MCF 10A (cell line): ENCODE data around the gene PIAS3. TPM values are rescaled to one million over a fixed set of nuclear protein-coding genes. Genes with fewer than 3 reads are reported as not detected.
"Not testable (repeated sequence)": the region's sequence is repeated elsewhere in the genome, so short reads cannot be mapped to it uniquely, and the experiment has no call there.

Experiments
- BruUV-seq: library from RNA; stranded (reverse); fragments of 400-500 nt; replicated peaks from 2 replicates; lab custom pipeline; 2021; lab: Mats Ljungman, UMichigan
- CTCF ChIA-PET: fragments of 300-600 bp; sonication (Branson Sonifier 250); formaldehyde crosslinking; extraction: SDS; loops from one replicate; lab custom pipeline; 2021; ENCODE audit warnings: antibody characterized with exemption, inconsistent platforms; lab: Yijun Ruan, JAX
- POLR2A ChIA-PET: fragments of 300-600, 350-650 bp; sonication (Branson Sonifier 250); formaldehyde crosslinking; extraction: SDS; loops from one replicate; lab custom pipeline; 2020; ENCODE audit warnings: antibody characterized with exemption, inconsistent platforms; lab: Yijun Ruan, JAX
- DNase-seq: peaks from one replicate; pipeline ENCODE4 v3.0.0-alpha.2; 2018; ENCODE audit not compliant: unreplicated experiment
- H3K27ac Mint-ChIP-seq: one replicate; pipeline ENCODE4 v1.8.0; 2022; ENCODE audit warnings: mild to moderate bottlenecking, low read depth, mixed read lengths; ENCODE audit not compliant: unreplicated experiment
- H3K27me3 Mint-ChIP-seq: one replicate; pipeline ENCODE4 v1.8.0; 2022; ENCODE audit warnings: mixed read lengths; ENCODE audit not compliant: insufficient read depth, unreplicated experiment
- H3K36me3 Mint-ChIP-seq: one replicate; pipeline ENCODE4 v1.8.0; 2022; ENCODE audit warnings: mild to moderate bottlenecking, moderate library complexity, mixed read lengths; ENCODE audit not compliant: insufficient read depth, unreplicated experiment
- H3K4me1 Mint-ChIP-seq: one replicate; pipeline ENCODE4 v1.8.0; 2022; ENCODE audit warnings: mixed read lengths; ENCODE audit not compliant: insufficient read depth, unreplicated experiment
- H3K4me3 Mint-ChIP-seq: one replicate; pipeline ENCODE4 v1.8.0; 2022; ENCODE audit warnings: mild to moderate bottlenecking, moderate library complexity, mixed read lengths; ENCODE audit not compliant: unreplicated experiment
- H3K9me3 Mint-ChIP-seq: one replicate; pipeline ENCODE4 v1.8.0; 2022; ENCODE audit warnings: mixed read lengths; ENCODE audit not compliant: unreplicated experiment
- CTCF ChIP-seq: fragments of 200-600 bp; IDR thresholded peaks from one replicate; pipeline ENCODE4 v1.8.0; 2022; ENCODE audit warnings: antibody characterized with exemption, mild to moderate bottlenecking; ENCODE audit not compliant: unreplicated experiment
- intact Hi-C: fragments of 100-400 bp; cut with micrococcal nuclease; formaldehyde crosslinking; loops from 2 replicates; pipeline ENCODE4 v1.14.1; 2022
- total RNA-seq: library from RNA; stranded (reverse); gene quantifications from 2 replicates; pipeline ENCODE4 v1.2.3, GENCODE V29; 2022

Gene PIAS3
- total RNA-seq, 1 experiment from 2014 or later, result 34.3 TPM

- POLR2A ChIA-PET, result interaction anchor here (1.4 to 2.4 kb wide), 2 partner anchors 13 to 21 kb away, joined by 5 to 7 read pairs; partner anchors contain the start of genes PIAS3, POLR3C and RNF115
- CTCF ChIA-PET, result interaction anchor here (1.1 to 14.2 kb wide), 5 partner anchors 8 to 21 kb away, joined by 3 to 242 read pairs (median 4); partner anchors contain the start of genes NUDT17, PIAS3 and RNF115
These were observed 21.2 kb downstream of the PIAS3 start for GRCh38 chr1:145837656-145838055.

GRCh38 chr1:145830810-145831209, 28.1 kb downstream of the PIAS3 start:
- H3K27me3 Mint-ChIP-seq, H3K4me3 Mint-ChIP-seq, H3K4me1 Mint-ChIP-seq, H3K9me3 Mint-ChIP-seq, intact Hi-C loops, BruUV-seq, H3K27ac Mint-ChIP-seq, DNase-seq: not testable (repeated sequence)
- H3K36me3 Mint-ChIP-seq, result peaks cover 100% of the 10 kb centered on the region
- POLR2A ChIA-PET, result interaction anchor here (0.7 to 1.6 kb wide), 5 partner anchors 10 to 96 kb away, joined by 3 to 4 read pairs (median 3); no protein-coding TSS in a partner anchor
- CTCF ChIA-PET, result interaction anchor here (0.6 to 14.2 kb wide), 3 partner anchors 15 to 146 kb away, joined by 3 to 242 read pairs (median 3); partner anchors contain the start of gene NUDT17

More at GRCh38 chr1:145837656-145838055, 21.2 kb downstream of the PIAS3 start:
- Mint-ChIP-seq H3K27me3 (no peaks in the 10 kb centered on the region), H3K9me3 (no peaks in the 10 kb centered on the region), H3K36me3 (peaks cover 46% of the 10 kb centered on the region), H3K27ac (no peak overlapping the region), H3K4me1 (no peaks in the 10 kb centered on the region), H3K4me3 (no peak overlapping the region)
- no peak for TF ChIP-seq CTCF
- BruUV-seq, result no TSS peak
- intact Hi-C loops, result no loop called here
- DNase-seq, result no peak

- BruUV-seq, result no TSS peak
- H3K9me3 Mint-ChIP-seq, result no peaks in the 10 kb centered on the region
- DNase-seq, result no peak
- no peak overlapping the region for H3K4me3 Mint-ChIP-seq
- ChIA-PET CTCF (interaction anchor here (0.7 to 14.2 kb wide), 7 partner anchors 10 to 186 kb away, joined by 3 to 242 read pairs (median 4); partner anchors contain the start of gene NUDT17), POLR2A (interaction anchor here (0.9 to 5.7 kb wide), 3 partner anchors 10 to 30 kb away, joined by 3 to 48 read pairs (median 3); partner anchors contain the start of genes NUDT17 and PIAS3)
- intact Hi-C loops, result loop anchor here (10.0 kb wide), 1 partner anchor 74 kb away; no protein-coding TSS in a partner anchor
- H3K4me1 Mint-ChIP-seq, result peaks cover 6% of the 10 kb centered on the region
- H3K27ac Mint-ChIP-seq, result peak overlapping the region; percentile 1
- no peak for TF ChIP-seq CTCF
- H3K36me3 Mint-ChIP-seq, result peaks cover 81% of the 10 kb centered on the region
- H3K27me3 Mint-ChIP-seq, result no peaks in the 10 kb centered on the region
These were observed 30.4 kb downstream of the PIAS3 start for GRCh38 chr1:145828367-145829026.

- H3K27ac Mint-ChIP-seq, result peak overlapping the region; percentile 1
- H3K36me3 Mint-ChIP-seq, result peaks cover 81% of the 10 kb centered on the region
- peaks cover 6% of the 10 kb centered on the region for H3K4me1 Mint-ChIP-seq
- TF ChIP-seq CTCF, result no peak
- ChIA-PET POLR2A (interaction anchor here (0.9 to 5.7 kb wide), 3 partner anchors 11 to 30 kb away, joined by 3 to 92 read pairs (median 48); partner anchors contain the start of genes NUDT17 and PIAS3), CTCF (interaction anchor here (0.7 to 14.2 kb wide), 5 partner anchors 18 to 1964 kb away, joined by 3 to 242 read pairs (median 4); partner anchors contain the start of gene NUDT17)
- no peak for DNase-seq
- no peaks in the 10 kb centered on the region for H3K9me3 Mint-ChIP-seq
- no peak overlapping the region for H3K4me3 Mint-ChIP-seq
- no TSS peak for BruUV-seq
- intact Hi-C loops, result loop anchor here (10.0 kb wide), 1 partner anchor 73 kb away; no protein-coding TSS in a partner anchor
- H3K27me3 Mint-ChIP-seq, result no peaks in the 10 kb centered on the region
These were observed 30.9 kb downstream of the PIAS3 start for GRCh38 chr1:145827966-145828365.
